ENCODE results near the gene GRIN3B. TPM values are rescaled to one million over a fixed set of nuclear protein-coding genes. Genes with fewer than 3 reads are reported as not detected.

GRIN3B gene
- total and polyA plus RNA-seq, 10 of the 15 experiments (the other 5 are each of a cell fraction or from before 2014, with no cell fraction given), result 0.15 TPM; not detected in 9

- no peak for FAIRE-seq
- Histone ChIP-seq H3K9me3 (replicated peaks; ENCODE audit: control insufficient read depth, insufficient read depth, low read length) (no peaks in the 10 kb centered on the region), H3K4me2 (ENCODE audit: control insufficient read depth, insufficient read depth) (no peak overlapping the region), H2AFZ (ENCODE audit: control insufficient read depth, low read depth, low read length) (no peak overlapping the region), H3K36me3 (ENCODE audit: control insufficient read depth in 2 of 2, insufficient read depth in 2 of 2, low read length in 1 of 2) (peaks cover 3 to 39% of the 10 kb centered on the region in 2 experiments; a peak in 3 of 4 replicates), H3K4me1 (ENCODE audit: control insufficient read depth, insufficient read depth, low read length) (peaks cover 15% of the 10 kb centered on the region), H3K27ac (ENCODE audit: control insufficient read depth, insufficient read depth) (no peak overlapping the region), H4K20me1 (ENCODE audit: control insufficient read depth, insufficient read depth) (no peaks in the 10 kb centered on the region; the same call in 1 of the 2 replicates), H3K79me2 (ENCODE audit: control insufficient read depth, insufficient read depth, low read length) (peaks cover 29% of the 10 kb centered on the region), H3K27me3 (replicated peaks in 1 of 2; ENCODE audit: control insufficient read depth in 2 of 2, insufficient read depth in 2 of 2, low read length in 1 of 2) (no peaks in the 10 kb centered on the region), H3K4me3 (no peak overlapping the region), H3K9ac (ENCODE audit: control insufficient read depth, insufficient read depth, low read length) (no peak overlapping the region)
- CTCF ChIA-PET, result no interaction called here
- DNase-seq (ENCODE audit: low read depth, low spot score), result no peak
- intact Hi-C loops (cut with micrococcal nuclease; ENCODE audit: unreplicated experiment), result no loop called here
- SMC1A ChIA-PET (ENCODE audit: uncharacterized antibody, unreplicated experiment), result no interaction called here
- in situ Hi-C loops (cut with MboI), result no loop called here
- no TSS peak for BruUV-seq (replicated peaks)
- ATAC-seq, result no peak
- 90% methylated on average over 17 of the region's 18 CpGs for WGBS (ENCODE audit: insufficient coverage, insufficient replicate concordance, low lambda C conversion rate, missing lambda C conversion rate)
- 0 out of 2 replicates have a peak, but pooled peaks have one; percentile 23 for TF ChIP-seq POLR2A (IDR thresholded peaks at IDR 0.05; ENCODE audit: low read depth, low read length)
- no peak for TF ChIP-seq SMAD5 (IDR thresholded peaks at IDR 0.05; ENCODE audit: low read depth)
- no peak for TF ChIP-seq BACH1 (IDR thresholded peaks at IDR 0.05; ENCODE audit: borderline replicate concordance)
- no peak for TF ChIP-seq EED (IDR thresholded peaks at IDR 0.05; ENCODE audit: low read depth)
- POLR2A ChIA-PET, result no interaction called here
- RAD21 ChIA-PET (ENCODE audit: unreplicated experiment), result interaction anchor here (0.9 kb wide), 1 partner anchor 9 kb away, joined by 3 read pairs; no protein-coding TSS in a partner anchor
Measured at GRCh38 chr19:1012334-1012733, 12.1 kb downstream of the GRIN3B start.

GRCh38 chr19:1013218-1013617, 13.0 kb downstream of the GRIN3B start:
- Histone ChIP-seq H3K4me1 (ENCODE audit: control insufficient read depth, insufficient read depth, low read length) (peaks cover 24% of the 10 kb centered on the region), H2AFZ (ENCODE audit: control insufficient read depth, low read depth, low read length) (no peak overlapping the region), H3K4me2 (ENCODE audit: control insufficient read depth, insufficient read depth) (no peak overlapping the region), H3K9me3 (replicated peaks; ENCODE audit: control insufficient read depth, insufficient read depth, low read length) (no peaks in the 10 kb centered on the region), H3K36me3 (ENCODE audit: control insufficient read depth in 2 of 2, insufficient read depth in 2 of 2, low read length in 1 of 2) (peaks cover 3 to 39% of the 10 kb centered on the region in 2 experiments; a peak in 3 of 4 replicates), H3K4me3 (no peak overlapping the region), H3K27ac (ENCODE audit: control insufficient read depth, insufficient read depth) (no peak overlapping the region), H3K79me2 (ENCODE audit: control insufficient read depth, insufficient read depth, low read length) (peaks cover 38% of the 10 kb centered on the region), H3K9ac (ENCODE audit: control insufficient read depth, insufficient read depth, low read length) (no peak overlapping the region), H4K20me1 (ENCODE audit: control insufficient read depth, insufficient read depth) (peaks cover 4% of the 10 kb centered on the region; the same call in 1 of the 2 replicates), H3K27me3 (replicated peaks in 1 of 2; ENCODE audit: control insufficient read depth in 2 of 2, insufficient read depth in 2 of 2, low read length in 1 of 2) (no peaks in the 10 kb centered on the region)
- DNase-seq (ENCODE audit: low read depth, low spot score), result no peak
- POLR2A ChIA-PET, result no interaction called here
- in situ Hi-C loops (cut with MboI), result no loop called here
- TF ChIP-seq ZNF687 (IDR thresholded peaks at IDR 0.05), result no peak
- peak; percentile 52 for TF ChIP-seq POLR2A (IDR thresholded peaks at IDR 0.05; ENCODE audit: low read depth, low read length)
- intact Hi-C loops (cut with micrococcal nuclease; ENCODE audit: unreplicated experiment), result no loop called here
- no peak for ATAC-seq
- 90% methylated on average over 10 of the region's 10 CpGs for WGBS (ENCODE audit: insufficient coverage, insufficient replicate concordance, low lambda C conversion rate, missing lambda C conversion rate)
- CTCF ChIA-PET, result interaction anchor here (1.5 kb wide), 1 partner anchor 29 kb away, joined by 4 read pairs; the partner anchor contains the start of gene WDR18
- SMC1A ChIA-PET (ENCODE audit: uncharacterized antibody, unreplicated experiment), result no interaction called here
- no peak for FAIRE-seq
- no TSS peak for BruUV-seq (replicated peaks)
- RAD21 ChIA-PET (ENCODE audit: unreplicated experiment), result no interaction called here

Measured in GM12878 (cell line).